T-helper 1 cell (primary cell): Measurements from ENCODE around the gene TMTC1.

Experiments
- DNase-seq, 5 donors: peaks; one replicate each; pipeline ENCODE4 v3.0.0-alpha.2; 2012 to 2020

The TMTC1 gene

DNA sequence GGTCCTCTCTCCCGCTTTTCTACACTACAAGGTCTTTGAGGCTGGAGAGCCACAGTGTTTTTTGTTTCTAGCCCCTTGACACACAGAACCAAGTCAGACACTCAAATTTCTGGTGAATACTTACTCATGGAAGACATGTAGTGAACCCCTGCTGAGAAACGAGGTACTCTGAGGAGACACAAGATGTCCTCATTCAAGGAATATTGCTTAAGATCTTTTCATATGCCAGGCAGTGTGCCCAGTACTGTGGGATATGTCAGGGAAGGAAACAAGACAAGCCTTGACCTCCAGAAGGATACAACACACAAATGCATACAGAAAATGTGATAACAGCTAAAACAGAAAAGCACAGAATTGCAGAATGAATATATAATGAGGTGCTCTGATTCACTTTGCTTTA lies 75.9 kb downstream of the TMTC1 start:
- no peak for DNase-seq

DNA sequence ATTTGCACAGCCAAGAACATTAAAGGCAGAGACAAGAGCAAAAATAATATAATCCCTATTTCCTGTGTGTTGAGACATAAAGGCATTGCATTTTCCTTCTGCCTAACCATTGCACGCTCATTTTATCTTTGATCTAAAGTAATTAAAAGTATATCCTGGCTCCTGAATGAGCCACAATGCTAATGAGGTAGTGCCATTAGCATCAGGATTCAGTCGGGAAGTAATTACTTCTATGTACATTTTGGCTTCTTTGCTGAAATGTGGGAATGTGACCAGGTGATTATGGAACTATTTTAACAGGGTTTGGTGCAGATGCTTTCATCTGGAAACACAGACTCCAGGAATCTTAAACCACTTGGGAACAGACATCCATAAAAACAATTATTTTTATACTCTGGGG lies 77.4 kb downstream of the TMTC1 start:
- no peak for DNase-seq

DNA sequence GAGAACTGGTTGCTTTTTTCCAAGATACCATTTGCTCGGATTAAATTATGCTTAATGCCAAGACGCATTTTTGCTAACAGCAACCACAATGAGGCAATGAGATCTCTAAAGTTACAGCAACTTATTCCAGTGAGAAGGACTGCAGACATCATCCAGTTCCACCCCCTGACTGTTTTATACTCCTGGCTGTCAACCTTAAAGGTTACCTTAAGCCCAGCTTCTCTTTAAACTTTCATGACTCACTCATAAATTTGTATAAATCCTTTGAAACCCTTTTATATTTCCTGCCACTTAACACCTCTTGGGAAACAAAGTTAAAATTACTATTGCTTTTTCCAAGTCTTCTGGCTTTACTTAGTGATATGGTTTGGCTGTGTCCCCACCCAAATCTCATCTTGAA lies 80.2 kb downstream of the TMTC1 start:
- no peak for DNase-seq

DNA sequence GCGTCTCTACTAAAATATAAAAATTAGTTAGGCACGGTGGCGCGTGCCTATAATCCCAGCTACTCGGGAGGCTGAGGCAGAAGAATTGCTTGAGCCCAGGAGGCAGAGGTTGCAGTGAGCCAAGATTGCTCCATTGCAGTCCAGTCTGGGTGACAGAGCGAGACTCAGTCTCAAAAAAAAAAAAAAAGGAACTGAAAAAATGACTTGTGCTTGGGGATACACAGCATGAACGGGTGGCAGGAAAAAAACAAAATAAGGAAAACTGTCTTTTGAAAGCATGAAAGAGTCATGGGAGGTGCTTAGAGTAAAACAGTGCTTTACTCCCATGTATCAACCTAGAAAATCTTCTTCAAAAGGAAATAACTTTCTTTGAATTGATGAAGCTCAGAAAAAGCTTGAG lies 80.8 kb downstream of the TMTC1 start:
- no peak for DNase-seq

DNA sequence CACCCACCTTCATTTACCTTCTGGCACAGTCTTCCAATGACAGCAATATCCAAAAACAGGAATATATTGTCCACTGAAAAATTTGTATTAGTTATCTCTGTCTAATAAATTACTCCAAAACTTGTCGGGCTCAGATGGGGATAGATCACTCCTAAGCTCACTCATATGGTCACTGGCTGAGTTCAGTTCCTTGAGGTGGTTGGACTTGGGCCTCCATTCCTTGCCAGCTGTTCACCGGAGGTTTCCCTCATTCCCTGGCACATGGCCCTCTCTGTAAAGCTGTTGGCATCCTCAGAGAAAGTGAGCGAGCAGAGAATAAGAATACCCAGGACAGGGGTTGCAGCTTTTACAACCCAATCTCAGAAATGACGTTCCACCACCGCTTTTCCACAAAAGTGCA lies 81.5 kb downstream of the TMTC1 start:
- no peak for DNase-seq

DNA sequence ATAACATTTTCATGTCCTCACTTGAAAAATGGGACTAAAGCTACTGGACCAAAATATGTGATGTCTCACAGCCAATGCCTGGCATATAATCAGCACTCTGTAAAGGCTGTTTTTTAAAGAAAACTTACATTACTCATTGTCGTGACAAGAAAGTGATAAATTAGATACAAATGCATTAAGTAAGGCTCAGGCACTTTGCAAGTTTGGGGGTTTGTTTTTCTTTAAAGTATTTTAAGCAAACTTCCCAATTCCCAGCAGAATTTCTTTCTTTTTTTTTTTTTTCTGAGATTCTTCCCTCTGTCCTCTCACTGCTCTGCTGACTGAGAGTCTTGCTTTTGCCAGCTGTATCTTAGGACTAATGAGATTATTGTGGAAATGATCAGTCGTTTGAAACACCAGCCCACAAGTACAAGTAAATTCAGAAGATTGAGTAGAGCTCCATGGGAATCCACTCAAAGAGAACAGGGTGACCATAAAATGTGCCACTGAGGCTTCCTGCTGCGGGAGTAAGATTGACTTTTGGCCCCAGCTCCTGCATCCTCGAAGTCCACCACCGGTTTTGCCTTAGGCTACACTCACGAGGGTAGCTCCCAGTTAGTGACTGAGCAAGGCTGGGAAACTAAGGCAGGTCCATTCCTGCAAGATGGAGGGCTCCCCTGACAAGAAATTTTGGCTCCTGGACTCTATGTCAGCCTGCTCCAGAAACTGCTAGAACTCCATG lies 82.8 kb downstream of the TMTC1 start:
- DNase-seq, result no peak

DNA sequence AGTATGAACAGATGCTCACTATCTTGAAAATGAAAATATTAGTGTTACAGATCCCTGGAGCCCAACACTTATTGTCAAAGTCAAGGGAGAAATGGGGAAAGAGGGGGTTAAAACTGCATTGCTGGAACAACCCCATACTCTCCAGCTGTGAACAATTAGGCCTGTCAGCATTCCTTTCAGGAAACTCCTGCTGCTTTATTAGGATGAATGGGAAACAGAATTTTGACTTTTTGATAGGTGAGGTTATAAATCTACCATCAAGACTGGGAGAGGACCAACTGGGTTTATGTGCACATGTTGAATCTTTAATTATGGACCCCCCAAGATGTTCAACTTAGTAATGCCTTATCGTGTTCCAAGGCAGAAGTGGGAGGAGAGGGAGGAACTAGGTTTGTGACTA lies 85.0 kb downstream of the TMTC1 start:
- DNase-seq, result no peak

DNA sequence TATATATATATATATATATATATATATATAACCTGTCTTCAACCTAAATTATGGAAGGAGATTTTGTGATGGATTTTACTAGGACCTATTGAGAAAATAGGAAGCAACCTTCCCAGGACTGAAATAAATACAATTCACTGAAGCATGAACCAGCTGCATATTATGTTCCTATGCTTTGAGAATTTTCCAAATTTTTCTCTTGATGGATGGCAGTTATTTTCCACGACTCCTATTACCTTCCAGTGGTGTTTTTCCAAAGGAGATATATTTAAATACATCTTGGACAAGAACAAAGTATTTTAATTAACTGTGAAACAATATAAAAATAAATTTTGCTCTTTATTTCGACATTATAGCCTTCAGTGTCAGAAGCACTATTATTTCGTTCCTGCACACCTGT lies 87.9 kb downstream of the TMTC1 start:
- DNase-seq, result no peak

DNA sequence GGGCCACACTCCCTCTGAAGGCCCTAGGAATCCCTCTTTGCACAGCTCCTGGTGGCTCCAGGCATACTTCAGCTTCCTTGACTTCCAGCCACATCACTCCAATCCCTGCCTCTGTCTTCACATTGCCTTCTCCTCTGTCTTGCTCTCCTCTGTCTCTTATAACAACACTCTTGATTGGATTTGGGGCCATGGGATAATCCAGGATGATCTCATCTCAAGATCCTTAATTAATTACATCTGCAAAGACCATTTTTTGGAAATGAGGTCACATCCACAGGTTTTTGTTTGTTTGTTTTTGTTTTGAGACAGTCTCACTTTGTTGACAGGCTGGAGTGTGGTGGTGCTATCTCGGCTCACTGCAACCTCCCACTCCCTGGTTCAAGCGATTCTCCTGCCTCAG lies 88.7 kb downstream of the TMTC1 start:
- DNase-seq, result no peak

DNA sequence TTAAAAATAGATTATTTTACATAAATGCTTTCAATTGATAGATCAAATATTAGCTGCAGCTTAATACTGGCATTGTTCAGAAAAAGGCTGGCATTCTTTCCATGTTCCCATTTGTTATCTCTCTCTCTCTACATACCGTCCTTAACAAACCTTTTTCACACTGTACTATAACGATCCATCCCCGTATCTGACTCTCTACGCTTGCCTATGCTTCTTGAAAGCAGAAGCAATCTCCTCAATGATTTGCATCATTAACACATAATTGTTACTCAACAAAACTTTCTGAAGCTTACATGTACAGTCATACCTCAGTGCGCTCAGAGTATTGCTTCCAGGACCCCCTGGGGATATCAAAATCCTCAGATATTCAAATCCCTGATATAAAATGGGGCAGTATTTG lies 89.7 kb downstream of the TMTC1 start:
- no peak for DNase-seq

DNA sequence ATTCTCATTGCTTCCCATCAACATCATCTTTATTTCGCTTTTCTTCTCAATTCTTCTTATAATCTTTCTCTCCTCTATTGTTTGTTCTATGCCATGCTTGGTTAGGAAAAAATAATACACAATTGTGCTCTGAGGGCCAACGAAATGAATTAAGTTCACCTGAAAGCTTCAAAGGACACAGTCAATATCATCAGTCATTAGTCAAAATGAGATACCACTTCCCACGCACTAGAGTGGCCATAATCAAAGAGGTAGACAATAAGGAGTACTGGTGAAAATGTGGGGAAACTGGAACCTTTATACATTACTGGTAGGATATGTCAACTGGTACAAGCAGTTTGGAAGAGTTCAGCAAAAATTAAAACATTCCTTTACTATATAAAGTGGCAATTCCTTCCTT lies 91.5 kb downstream of the TMTC1 start:
- DNase-seq, result no peak

DNA sequence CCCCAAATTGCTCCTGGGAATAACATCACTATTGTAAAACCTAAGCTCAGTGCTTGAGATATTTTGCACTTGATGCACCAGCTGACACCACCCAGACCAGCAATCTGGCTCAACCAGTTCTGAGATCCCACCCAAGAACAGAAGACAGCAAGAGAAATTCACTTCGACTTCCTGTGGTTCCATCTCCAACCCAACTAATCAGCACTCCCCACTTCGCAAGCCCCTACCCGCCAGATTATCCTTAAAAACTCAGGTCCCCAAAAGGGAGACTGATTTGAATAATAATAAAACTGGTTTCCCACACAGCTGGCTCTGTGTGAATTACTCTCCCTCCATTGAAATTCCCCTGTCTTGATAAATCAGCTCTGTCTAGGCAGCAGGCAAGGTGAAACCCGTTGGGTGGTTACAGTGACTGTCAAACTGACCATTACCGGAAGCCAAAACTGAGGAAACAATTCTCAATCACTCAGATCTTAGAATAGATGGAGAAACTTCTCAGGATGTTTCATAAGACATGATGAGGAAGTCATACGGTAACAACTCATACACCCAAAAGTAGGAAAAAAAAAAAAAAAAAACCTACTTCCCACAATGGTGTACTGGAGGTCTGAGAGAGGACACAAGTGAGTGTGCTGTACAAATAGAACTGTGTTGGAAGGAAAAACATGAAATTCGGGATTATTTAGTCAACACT lies 92.4 kb downstream of the TMTC1 start:
- no peak for DNase-seq

DNA sequence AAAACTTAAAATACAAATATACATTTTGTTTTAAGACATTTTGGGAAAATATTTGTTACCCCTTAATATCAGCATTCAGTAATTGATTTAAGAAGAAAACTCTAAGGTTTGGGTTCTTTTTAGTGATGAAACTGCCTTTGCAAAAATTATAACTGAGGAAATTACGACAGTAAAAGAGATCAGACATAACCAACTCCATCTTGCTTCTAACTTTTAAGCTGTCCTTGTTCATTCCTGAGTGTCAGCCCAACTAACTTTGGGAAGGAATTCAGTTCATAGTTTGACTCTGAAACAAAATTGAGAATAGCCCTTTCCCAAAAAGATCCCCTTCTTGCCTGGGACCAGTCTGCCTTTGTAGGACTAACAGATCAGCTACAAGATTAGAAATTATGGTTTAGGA lies 93.0 kb downstream of the TMTC1 start:
- no peak for DNase-seq

DNA sequence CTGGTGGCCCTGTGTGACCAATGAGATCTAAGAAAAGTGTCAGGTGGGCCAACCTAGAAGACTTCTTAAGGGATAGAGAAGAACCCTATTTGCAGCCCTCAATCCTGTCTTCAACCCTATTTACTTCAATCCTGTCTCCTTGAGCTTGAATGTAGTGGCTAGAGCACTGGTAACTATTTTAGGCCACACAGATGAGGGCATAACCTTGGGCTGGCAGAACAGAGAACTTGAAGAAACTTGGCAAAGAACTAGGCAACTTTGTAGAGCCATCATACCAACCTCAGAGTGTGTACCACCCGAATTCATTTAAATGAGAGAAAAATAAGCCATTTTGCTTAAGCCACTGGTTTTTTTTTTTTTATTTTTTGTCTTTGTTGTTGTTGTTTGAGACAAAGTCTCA lies 94.8 kb downstream of the TMTC1 start:
- DNase-seq, result no peak

DNA sequence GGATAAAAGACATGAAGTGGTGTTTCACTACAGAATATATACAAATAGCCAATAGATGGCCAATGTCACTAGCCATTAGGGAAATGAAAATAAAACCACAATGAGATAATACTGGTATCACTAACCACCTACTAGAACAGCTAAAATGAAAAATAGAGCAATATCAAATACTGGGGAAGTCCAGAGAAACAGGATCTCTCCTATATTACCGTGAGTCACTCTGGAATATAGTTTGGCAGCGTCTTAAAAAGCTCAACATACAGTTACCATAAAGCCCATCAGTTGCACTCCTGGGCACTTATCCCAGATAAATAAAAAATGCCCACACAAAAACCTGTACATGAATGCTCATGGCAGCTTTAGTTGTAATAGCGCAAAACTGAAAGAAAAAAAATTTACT lies 101.7 kb downstream of the TMTC1 start:
- DNase-seq, result no peak

DNA sequence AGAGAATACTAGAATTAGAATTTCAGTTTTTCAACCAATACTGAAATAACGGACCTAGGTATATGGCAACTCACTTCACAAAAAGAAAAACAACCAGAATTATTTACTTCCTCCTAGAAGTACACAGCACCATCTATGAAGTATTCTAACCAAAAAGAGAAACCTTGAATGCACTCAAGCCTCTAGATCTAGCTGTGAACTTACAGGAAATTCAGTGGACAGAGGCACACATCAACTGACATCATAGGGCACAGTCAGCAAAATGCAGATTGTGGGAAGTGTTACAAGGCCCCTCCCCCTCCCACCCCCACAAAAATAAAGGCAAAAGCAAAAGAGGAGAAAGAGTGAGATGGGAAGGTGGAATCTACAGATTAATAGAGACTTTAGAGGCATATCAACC lies 102.4 kb downstream of the TMTC1 start:
- no peak for DNase-seq

DNA sequence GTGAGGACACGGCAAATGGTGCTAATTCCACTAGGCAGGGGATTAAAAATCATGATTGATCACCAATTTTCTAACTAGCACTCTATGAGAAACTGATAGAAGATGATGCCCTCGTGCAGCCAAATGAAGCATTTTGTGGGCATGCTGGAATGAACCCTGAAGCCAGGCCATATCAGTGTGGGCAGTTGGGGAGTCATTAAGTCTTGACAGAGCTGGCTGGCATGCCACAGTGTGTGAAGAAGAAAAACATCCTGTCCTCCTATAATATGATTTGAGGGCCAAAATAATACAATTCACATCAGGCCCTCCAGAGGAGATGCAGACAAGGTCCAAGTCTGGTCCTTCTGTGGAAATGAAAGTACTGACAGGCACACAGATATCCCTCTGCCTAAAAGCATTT lies 107.1 kb downstream of the TMTC1 start:
- DNase-seq, result no peak

DNA sequence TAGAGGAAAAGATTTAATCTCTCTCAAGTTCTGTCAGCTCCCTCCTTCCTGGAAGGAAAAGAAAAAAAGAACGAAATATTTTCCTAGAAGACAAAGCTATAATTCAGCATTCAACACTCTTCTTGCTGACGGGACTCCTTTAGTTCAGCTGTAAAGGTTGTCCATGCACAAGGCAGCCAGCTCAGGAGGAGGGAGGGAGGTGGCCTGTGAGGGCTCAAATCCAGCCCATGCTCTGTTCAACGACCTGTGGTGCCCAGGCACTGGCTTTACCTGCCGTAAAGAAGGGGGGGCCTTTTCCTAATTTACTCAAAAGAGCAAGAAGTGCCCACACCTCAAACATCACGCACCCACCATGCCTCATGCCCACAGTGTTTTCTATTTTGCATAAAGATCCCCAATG lies 109.3 kb downstream of the TMTC1 start:
- no peak for DNase-seq

DNA sequence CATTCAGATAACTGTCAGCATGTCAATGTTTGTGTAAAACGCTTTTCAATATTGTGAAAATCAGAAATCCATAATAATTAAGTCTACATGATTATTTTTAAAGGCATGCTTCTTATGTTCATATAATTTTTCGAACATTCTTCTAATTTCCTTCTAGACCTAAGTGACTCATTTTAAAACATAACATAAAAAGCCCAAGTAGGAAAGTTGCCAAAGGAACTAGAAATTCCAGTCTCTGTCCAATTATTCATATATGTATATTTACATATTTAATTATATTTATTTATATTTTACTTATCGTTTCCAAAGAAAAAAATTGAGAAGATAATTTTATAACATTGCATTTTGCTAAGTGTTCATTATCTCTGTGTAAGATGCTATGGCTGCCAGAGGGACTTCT lies 110.4 kb downstream of the TMTC1 start:
- DNase-seq, result no peak

DNA sequence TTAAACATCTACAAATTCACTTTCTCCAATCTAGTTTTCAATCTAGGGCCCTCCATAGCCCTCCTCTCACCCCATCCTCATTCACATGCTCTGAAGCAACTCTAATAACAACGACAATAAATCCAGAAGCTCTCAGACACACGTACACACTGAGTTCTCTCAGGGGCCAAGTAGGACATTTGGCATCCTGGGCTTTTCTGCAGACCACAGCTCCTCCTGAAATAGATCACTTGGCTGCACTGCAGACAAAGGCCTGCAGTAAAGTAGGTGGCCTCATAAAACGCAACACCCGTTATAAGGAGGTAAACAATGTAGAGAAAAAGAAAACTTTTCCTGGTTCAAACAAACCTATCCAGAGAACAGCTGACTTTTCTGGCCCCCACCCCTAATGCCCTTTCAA lies 111.2 kb downstream of the TMTC1 start:
- no peak for DNase-seq

DNA sequence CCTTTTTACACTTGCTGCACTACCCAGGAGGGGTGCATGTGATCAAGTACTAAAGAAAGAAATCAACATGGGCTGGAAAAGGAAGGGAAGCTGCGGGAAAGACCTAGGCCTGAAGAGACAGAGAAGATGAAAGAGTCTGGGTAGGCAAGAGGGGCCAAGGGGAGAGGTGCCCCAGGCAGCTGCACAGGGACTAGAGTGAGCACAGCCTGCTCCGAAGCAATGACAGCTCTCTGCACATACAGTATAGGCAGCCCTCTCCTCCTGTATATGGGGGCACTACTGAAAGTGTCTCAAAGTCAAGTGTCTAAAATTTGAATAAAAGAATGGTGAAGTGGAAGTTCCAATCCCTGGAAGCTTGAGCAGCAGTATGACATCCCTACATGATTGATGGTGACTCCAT lies 112.0 kb downstream of the TMTC1 start:
- DNase-seq, result no peak

DNA sequence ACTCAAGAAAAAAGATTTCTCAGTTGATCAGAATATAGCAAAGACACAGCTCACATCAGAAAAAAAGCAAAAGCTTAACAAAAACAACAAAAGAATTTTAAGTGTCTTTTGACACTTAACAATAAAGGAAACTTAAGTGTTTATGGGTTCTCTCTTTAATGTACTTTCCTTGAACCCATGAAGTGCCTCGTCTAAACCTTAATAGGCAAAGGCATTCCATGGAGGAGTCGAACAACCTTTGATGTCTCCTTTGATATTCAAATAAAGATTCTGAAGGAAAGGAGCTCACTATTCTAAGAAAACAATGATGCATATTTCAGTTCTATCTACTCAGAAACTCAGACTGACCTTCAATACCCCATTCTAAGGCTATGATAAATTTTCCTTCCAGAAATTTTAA lies 116.7 kb downstream of the TMTC1 start:
- DNase-seq, result no peak

DNA sequence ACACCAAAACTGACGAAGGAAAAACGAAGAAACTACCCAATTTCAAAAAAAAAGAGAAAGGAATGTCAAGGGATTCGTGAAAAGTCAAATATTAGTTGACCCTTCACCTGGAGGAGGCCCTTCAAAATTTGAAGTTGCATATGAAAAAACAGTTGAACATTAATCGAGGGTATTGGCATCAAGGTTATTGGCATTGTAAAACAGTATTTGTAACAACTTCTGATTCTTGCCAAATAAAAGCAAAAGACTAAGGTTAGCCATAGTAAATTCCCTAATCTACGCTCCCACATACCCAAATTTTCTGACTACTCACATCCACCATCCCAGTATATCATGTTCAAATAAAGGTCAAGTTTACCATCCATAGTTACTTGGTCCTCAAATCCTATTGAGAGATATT lies 118.6 kb downstream of the TMTC1 start:
- no peak for DNase-seq

DNA sequence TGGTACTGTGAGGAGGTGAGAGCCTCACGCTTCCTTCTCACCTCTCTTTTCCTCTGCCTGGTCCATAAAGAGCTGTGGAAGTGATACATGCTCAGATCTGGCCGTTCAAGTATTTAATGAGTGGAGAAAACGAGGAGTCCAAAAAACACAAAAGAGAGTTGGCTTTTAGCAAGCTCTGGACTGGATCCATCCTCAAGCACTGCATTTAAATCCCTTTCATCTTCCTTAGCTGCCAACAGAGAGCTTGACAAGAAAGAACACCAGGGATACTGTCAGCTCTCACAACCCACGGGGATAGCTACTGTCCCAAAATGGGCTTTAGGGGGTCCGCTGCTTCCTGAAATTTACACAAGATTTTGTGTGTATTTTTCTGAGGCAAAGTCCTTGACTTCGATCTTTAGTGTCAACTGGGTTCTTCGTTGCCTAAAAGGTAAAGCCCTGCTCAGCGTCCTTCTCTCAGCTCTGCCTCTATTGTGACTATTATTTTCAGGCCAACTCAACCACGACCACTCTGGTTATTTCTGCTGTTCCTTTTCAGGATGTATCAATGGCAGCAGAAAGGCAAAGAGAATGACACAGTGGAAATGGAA lies 120.9 kb downstream of the TMTC1 start:
- no peak for DNase-seq

DNA sequence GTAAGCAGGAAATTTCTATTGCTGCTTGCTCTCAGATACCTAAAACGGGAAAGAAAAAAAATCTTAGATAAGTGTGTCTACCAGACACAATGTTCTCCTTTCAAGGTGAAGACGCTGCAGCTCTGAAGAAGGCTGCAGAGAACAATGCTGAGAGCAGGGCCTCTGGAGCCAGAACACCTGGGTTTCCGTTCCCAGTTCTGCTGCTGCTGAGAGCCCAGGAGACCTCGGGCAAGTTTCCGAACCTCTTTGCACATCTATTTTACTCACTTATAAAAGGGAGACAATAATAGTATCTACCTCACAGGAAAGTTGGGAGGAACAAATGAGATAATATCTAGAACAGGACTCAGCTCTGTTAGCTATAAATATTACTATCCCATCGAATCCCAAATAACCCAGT lies 122.9 kb downstream of the TMTC1 start:
- DNase-seq, result no peak
